H9 (cell line): ENCODE measurements around the gene PPP2R2B. TPM values are rescaled to one million over a fixed set of nuclear protein-coding genes. Genes with fewer than 3 reads are reported as not detected.

Experiments used
- DNase-seq: peaks from one replicate; pipeline ENCODE4 v3.0.0-alpha.2; 2017
- H2AFZ ChIP-seq: one replicate; pipeline ENCODE4 v1.6.1; 2013; ENCODE audit warnings: mild to moderate bottlenecking, low read length, control low read depth, moderate library complexity
- H2AK5ac ChIP-seq: 2 replicates; pipeline ENCODE4 v1.6.1; 2013; ENCODE audit warnings: low read length, control low read depth, mixed read lengths; ENCODE audit not compliant: insufficient read length
- H2BK120ac ChIP-seq: one replicate; pipeline ENCODE4 v1.6.1; 2013; ENCODE audit warnings: low read depth, mild to moderate bottlenecking, low read length, control low read depth, inconsistent platforms; ENCODE audit not compliant: poor library complexity, severe bottlenecking
- H2BK12ac ChIP-seq: 2 replicates; pipeline ENCODE4 v1.6.1; 2013; ENCODE audit warnings: low read length, control low read depth, mixed read lengths, low read depth; ENCODE audit not compliant: insufficient read length
- H2BK15ac ChIP-seq: 2 replicates; pipeline ENCODE4 v1.6.1; 2013; ENCODE audit warnings: low read depth, low read length, control low read depth
- H2BK20ac ChIP-seq: one replicate; pipeline ENCODE4 v1.6.1; 2013; ENCODE audit warnings: low read depth, mild to moderate bottlenecking, low read length, control low read depth, inconsistent platforms; ENCODE audit not compliant: poor library complexity, severe bottlenecking
- H2BK5ac ChIP-seq: 2 replicates; pipeline ENCODE4 v1.6.1; 2013; ENCODE audit warnings: low read length, control low read depth, mixed read lengths; ENCODE audit not compliant: insufficient read length
- H3K14ac ChIP-seq: 2 replicates; pipeline ENCODE4 v1.6.1; 2013; ENCODE audit warnings: low read length, control low read depth; ENCODE audit not compliant: insufficient read depth
- H3K18ac ChIP-seq: 2 replicates; pipeline ENCODE4 v1.6.1; 2013; ENCODE audit warnings: low read depth, mild to moderate bottlenecking, mixed read lengths, low read length, control low read depth; ENCODE audit not compliant: insufficient read length
- H3K23ac ChIP-seq: 2 replicates; pipeline ENCODE4 v1.6.1; 2013; ENCODE audit warnings: low read length, control low read depth, mixed read lengths, low read depth; ENCODE audit not compliant: insufficient read length
- H3K23me2 ChIP-seq: 2 replicates; pipeline ENCODE4 v1.6.1; 2013; ENCODE audit warnings: low read depth, mild to moderate bottlenecking, mixed read lengths, low read length, control low read depth; ENCODE audit not compliant: insufficient read length, poor library complexity, severe bottlenecking
- H3K27ac ChIP-seq: 2 replicates; pipeline ENCODE4 v1.5.1; 2013; ENCODE audit warnings: low read length, control low read depth, mixed read lengths, low read depth; ENCODE audit not compliant: insufficient read length
- H3K27me3 ChIP-seq: 2 replicates; pipeline ENCODE4 v1.6.1; 2013; ENCODE audit warnings: low read length, control low read depth, inconsistent platforms; ENCODE audit not compliant: insufficient read depth
- H3K4ac ChIP-seq: 2 replicates; pipeline ENCODE4 v1.6.1; 2013; ENCODE audit warnings: low read depth, mild to moderate bottlenecking, control low read depth, inconsistent platforms, low read length, moderate library complexity
- H3K4me1 ChIP-seq: 2 replicates; pipeline ENCODE4 v1.6.1; 2013; ENCODE audit warnings: low read length, control low read depth, inconsistent platforms; ENCODE audit not compliant: insufficient read depth
- H3K4me2 ChIP-seq: 2 replicates; pipeline ENCODE4 v1.6.1; 2013; ENCODE audit warnings: low read length, control low read depth, mixed read lengths; ENCODE audit not compliant: insufficient read length, insufficient read depth
- H3K56ac ChIP-seq: 2 replicates; pipeline ENCODE4 v1.6.1; 2013; ENCODE audit warnings: low read depth, mild to moderate bottlenecking, mixed read lengths, low read length, control low read depth; ENCODE audit not compliant: insufficient read length
- H3K79me1 ChIP-seq: 2 replicates; pipeline ENCODE4 v1.6.1; 2013; ENCODE audit warnings: low read depth, mild to moderate bottlenecking, moderate library complexity, low read length, control low read depth, inconsistent platforms; ENCODE audit not compliant: insufficient read depth, poor library complexity, severe bottlenecking
- H3K79me2 ChIP-seq: 2 replicates; pipeline ENCODE4 v1.6.1; 2013; ENCODE audit warnings: low read length, control low read depth, inconsistent platforms; ENCODE audit not compliant: insufficient read depth
- H3K9ac ChIP-seq: 2 replicates; pipeline ENCODE4 v1.6.1; 2013; ENCODE audit warnings: low read length, control low read depth, mixed read lengths; ENCODE audit not compliant: insufficient read length; ENCODE audit errors: extremely low read depth
- H3K9me3 ChIP-seq: one replicate; pipeline ENCODE4 v1.6.1; 2013; ENCODE audit warnings: low read depth, low read length, inconsistent platforms; ENCODE audit not compliant: control insufficient read depth
- H3T11ph ChIP-seq: one replicate; pipeline ENCODE4 v1.6.1; 2013; ENCODE audit warnings: mild to moderate bottlenecking, low read length, control low read depth, inconsistent platforms
- H4K20me1 ChIP-seq: one replicate; pipeline ENCODE4 v1.6.1; 2013; ENCODE audit not compliant: control insufficient read depth, insufficient read length, insufficient read depth
- H4K5ac ChIP-seq: 2 replicates; pipeline ENCODE4 v1.6.1; 2013; ENCODE audit warnings: low read depth, mild to moderate bottlenecking, mixed read lengths, low read length, control low read depth; ENCODE audit not compliant: insufficient read length
- H4K8ac ChIP-seq: replicated peaks from 2 replicates; pipeline ENCODE4 v1.6.1; 2013; ENCODE audit warnings: low read length, control low read depth, mixed read lengths, low read depth; ENCODE audit not compliant: insufficient read length
- H4K91ac ChIP-seq: 2 replicates; pipeline ENCODE4 v1.6.1; 2013; ENCODE audit warnings: low read depth, mild to moderate bottlenecking, moderate library complexity, mixed read lengths, low read length, control low read depth; ENCODE audit not compliant: insufficient read length
- H3K27ac Mint-ChIP-seq, 3 experiments: 2 replicates in 2 of 3; 3 replicates in 1 of 3; pipeline ENCODE4 v1.8.0; 2020 to 2021; ENCODE audit warnings: mixed read lengths in 3 of 3, mild to moderate bottlenecking in 1 of 3, moderate library complexity in 1 of 3
- H3K27me3 Mint-ChIP-seq: 2 replicates; pipeline ENCODE4 v1.8.0; 2021; ENCODE audit warnings: low read depth, mild to moderate bottlenecking, moderate library complexity, mixed read lengths
- H3K36me3 Mint-ChIP-seq, 3 experiments: 2 replicates in 2 of 3; 3 replicates in 1 of 3; pipeline ENCODE4 v1.8.0; 2020 to 2021; ENCODE audit warnings: low read depth in 3 of 3, mixed read lengths in 3 of 3; ENCODE audit not compliant: insufficient read depth in 1 of 3
- H3K4me1 Mint-ChIP-seq, 2 experiments: 2 replicates each; pipeline ENCODE4 v1.8.0; 2020; ENCODE audit warnings: mixed read lengths in 2 of 2
- H3K4me3 Mint-ChIP-seq, 2 experiments: 2 replicates in 1 of 2; 3 replicates in 1 of 2; pipeline ENCODE4 v1.8.0; 2020 to 2021; ENCODE audit warnings: mild to moderate bottlenecking in 2 of 2, mixed read lengths in 2 of 2, moderate library complexity in 1 of 2
- H3K9me3 Mint-ChIP-seq, 2 experiments: 2 replicates in 1 of 2; 3 replicates in 1 of 2; pipeline ENCODE4 v1.8.0; 2020; ENCODE audit warnings: mild to moderate bottlenecking in 2 of 2, mixed read lengths in 2 of 2, moderate library complexity in 1 of 2
- WGBS: extraction: QIAGEN DNeasy Blood & Tissue Kit; methylation state at CpG from one replicate; pipeline ENCODE4 v1.1.7; 2013; ENCODE audit warnings: missing lambda C conversion rate, low lambda C conversion rate, mixed read lengths; ENCODE audit not compliant: insufficient read length; ENCODE audit errors: extremely low coverage; 5-methylcytosine and 5-hydroxymethylcytosine counted together
- total RNA-seq: library from RNA; stranded (reverse); gene quantifications from 2 replicates; pipeline ENCODE4 v1.2.1, GENCODE V29; 2021
- TF ChIP-seq, protein P1 (sequence below): fragments of 200-600 bp; sonication (generic); conservative IDR thresholded peaks from 3 replicates; pipeline ENCODE4 v1.8.0; 2021; ENCODE audit warnings: antibody characterized with exemption, mild to moderate bottlenecking

Gene PPP2R2B
- total RNA-seq, 1 experiment from 2014 or later, result 14.3 TPM

DNA sequence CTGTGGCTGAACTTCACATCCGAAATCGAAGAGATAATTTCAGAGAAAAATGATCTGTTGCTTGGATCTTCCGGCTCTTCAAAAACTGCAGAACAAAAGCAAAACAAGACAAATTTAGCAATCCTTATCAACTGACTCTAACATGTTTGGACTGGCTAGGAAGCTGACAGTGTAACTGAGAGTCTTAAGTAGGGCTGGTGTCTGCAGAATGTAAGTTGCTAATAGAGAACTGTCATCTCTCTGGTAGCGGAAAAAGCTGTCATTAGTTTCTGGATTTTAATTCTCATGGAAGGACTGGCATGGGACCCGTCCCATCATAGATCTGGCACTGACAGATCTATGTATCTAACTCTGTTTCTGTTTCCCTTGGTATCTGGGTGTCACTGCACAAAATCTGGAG lies 278.2 kb downstream of the PPP2R2B start:
- no peaks in the 10 kb centered on the region for H3K4me1 Mint-ChIP-seq

More for the DNA sequence above, 278.2 kb downstream of the PPP2R2B start:
- no peak overlapping the region for H3T11ph ChIP-seq
- WGBS, result no CpG with 5 or more reads among the region's 5 CpGs
- H3K79me2 ChIP-seq, result no peaks in the 10 kb centered on the region
- no peaks in the 10 kb centered on the region for H3K27me3 ChIP-seq
- H3K27ac Mint-ChIP-seq, result no peak overlapping the region
- no peak overlapping the region for H3K9ac ChIP-seq
- no peak overlapping the region for H2BK5ac ChIP-seq
- no peaks in the 10 kb centered on the region for H4K20me1 ChIP-seq
- no peaks in the 10 kb centered on the region for H3K27me3 Mint-ChIP-seq
- no peaks in the 10 kb centered on the region for H3K9me3 ChIP-seq
- no peaks in the 10 kb centered on the region for H3K79me1 ChIP-seq
- no peak overlapping the region for H3K56ac ChIP-seq
- H2BK12ac ChIP-seq, result no peak overlapping the region
- TF ChIP-seq, protein P1, sequence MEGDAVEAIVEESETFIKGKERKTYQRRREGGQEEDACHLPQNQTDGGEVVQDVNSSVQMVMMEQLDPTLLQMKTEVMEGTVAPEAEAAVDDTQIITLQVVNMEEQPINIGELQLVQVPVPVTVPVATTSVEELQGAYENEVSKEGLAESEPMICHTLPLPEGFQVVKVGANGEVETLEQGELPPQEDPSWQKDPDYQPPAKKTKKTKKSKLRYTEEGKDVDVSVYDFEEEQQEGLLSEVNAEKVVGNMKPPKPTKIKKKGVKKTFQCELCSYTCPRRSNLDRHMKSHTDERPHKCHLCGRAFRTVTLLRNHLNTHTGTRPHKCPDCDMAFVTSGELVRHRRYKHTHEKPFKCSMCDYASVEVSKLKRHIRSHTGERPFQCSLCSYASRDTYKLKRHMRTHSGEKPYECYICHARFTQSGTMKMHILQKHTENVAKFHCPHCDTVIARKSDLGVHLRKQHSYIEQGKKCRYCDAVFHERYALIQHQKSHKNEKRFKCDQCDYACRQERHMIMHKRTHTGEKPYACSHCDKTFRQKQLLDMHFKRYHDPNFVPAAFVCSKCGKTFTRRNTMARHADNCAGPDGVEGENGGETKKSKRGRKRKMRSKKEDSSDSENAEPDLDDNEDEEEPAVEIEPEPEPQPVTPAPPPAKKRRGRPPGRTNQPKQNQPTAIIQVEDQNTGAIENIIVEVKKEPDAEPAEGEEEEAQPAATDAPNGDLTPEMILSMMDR, result no peak
- DNase-seq, result no peak
- H3K4me3 Mint-ChIP-seq, result no peak overlapping the region
- H2BK120ac ChIP-seq, result no peak overlapping the region
- H4K5ac ChIP-seq, result no peak overlapping the region
- H3K9me3 Mint-ChIP-seq, result no peaks in the 10 kb centered on the region
- H2AFZ ChIP-seq, result no peak overlapping the region
- no peak overlapping the region for H2BK20ac ChIP-seq
- H3K27ac ChIP-seq, result no peak overlapping the region
- H3K4me1 ChIP-seq, result no peaks in the 10 kb centered on the region
- no peak overlapping the region for H3K4me2 ChIP-seq
- no peak overlapping the region for H4K91ac ChIP-seq
- no peaks in the 10 kb centered on the region for H3K36me3 Mint-ChIP-seq
- H2BK15ac ChIP-seq, result no peak overlapping the region
- no peak overlapping the region for H3K14ac ChIP-seq
- H3K23ac ChIP-seq, result no peak overlapping the region
- H3K4ac ChIP-seq, result no peak overlapping the region
- H2AK5ac ChIP-seq, result no peak overlapping the region
- no peaks in the 10 kb centered on the region for H3K23me2 ChIP-seq
- no peak overlapping the region for H4K8ac ChIP-seq
- no peak overlapping the region for H3K18ac ChIP-seq
